ENCODE measurements around the gene CLASRP.

GRCh38 chr19:45117167-45117594, 78.3 kb downstream of the CLASRP start:
- TF ChIP-seq CTCF (conservative IDR thresholded peaks at IDR 0.05; ENCODE audit: low read length) (no peak), EZH2phosphoT487 (IDR thresholded peaks at IDR 0.05; ENCODE audit: borderline replicate concordance, low read depth, low read length) (no peak)
